K562 (cell line): ENCODE results near the gene TSEN34. TPM values are rescaled to one million over a fixed set of nuclear protein-coding genes. Genes with fewer than 3 reads are reported as not detected.

ENCODE experiments used
- ATF4 ChIP-seq: fragments of 450-650 bp; formaldehyde crosslinking; IDR thresholded peaks from 2 replicates; pipeline ENCODE4 v1.4.0; 2022; ENCODE audit warnings: mild to moderate bottlenecking, moderate library complexity
- CBX1 ChIP-seq: sonication (generic); IDR thresholded peaks from 2 replicates; pipeline ENCODE4 v1.6.1; 2016; ENCODE audit warnings: antibody characterized with exemption, low read depth, mild to moderate bottlenecking
- CHCHD3 ChIP-seq: fragments of 250-450 bp; sonication (Bioruptor Pico); IDR thresholded peaks from 2 replicates; pipeline ENCODE4 v2.1.2; 2022; ENCODE audit warnings: mild to moderate bottlenecking
- DMBX1 ChIP-seq: fragments of 250-450 bp; sonication (Bioruptor Pico); IDR thresholded peaks from 2 replicates; pipeline ENCODE4 v1.8.0; 2022; ENCODE audit warnings: inconsistent platforms, mild to moderate bottlenecking, moderate library complexity, borderline replicate concordance
- E2F8 ChIP-seq: fragments of 450-650 bp; IDR thresholded peaks from 2 replicates; pipeline ENCODE4 v1.7.1; 2018; ENCODE audit warnings: mild to moderate bottlenecking, low read depth; ENCODE audit not compliant: partially characterized antibody
- ETV1 ChIP-seq: fragments of 450-650 bp; conservative IDR thresholded peaks from 2 replicates; pipeline ENCODE4 v1.6.1; 2016; ENCODE audit warnings: missing genetic modification characterization, control low read depth, low read depth, missing compliant biosample characterization
- FOXA1 ChIP-seq: fragments of 450-650 bp; IDR thresholded peaks from 2 replicates; pipeline ENCODE4 v1.6.1; 2016; ENCODE audit warnings: mild to moderate bottlenecking, borderline replicate concordance
- HDAC1 ChIP-seq, 2 experiments: fragments of 450-650 bp; IDR thresholded peaks; 2 replicates each; pipeline ENCODE4 v1.6.1; 2016 to 2017; ENCODE audit warnings: inconsistent platforms in 1 of 2, mild to moderate bottlenecking in 1 of 2, moderate library complexity in 1 of 2
- HDAC6 ChIP-seq: IDR thresholded peaks from 2 replicates; pipeline ENCODE4 v1.6.1; 2012; ENCODE audit warnings: low read depth, mild to moderate bottlenecking, control low read depth, inconsistent platforms, low read length, moderate library complexity
- HIVEP1 ChIP-seq: fragments of 250-450 bp; sonication (Bioruptor Pico); IDR thresholded peaks from 2 replicates; pipeline ENCODE4 v1.4.0; 2020; ENCODE audit warnings: mild to moderate bottlenecking
- HNRNPK ChIP-seq: fragments of 200-400 bp; formaldehyde crosslinking; IDR thresholded peaks from one replicate; pipeline ENCODE4 v1.6.1; 2018; ENCODE audit warnings: mild to moderate bottlenecking, low read depth, low read length; ENCODE audit not compliant: poor library complexity, severe bottlenecking
- KAT2B ChIP-seq: IDR thresholded peaks from one replicate; pipeline ENCODE4 v1.6.1; 2012; ENCODE audit warnings: low read depth, mild to moderate bottlenecking, control low read depth, inconsistent platforms, low read length, moderate library complexity
- KDM5B ChIP-seq: fragments of 200-600 bp; sonication (generic); IDR thresholded peaks from 2 replicates; pipeline ENCODE4 v1.6.1; 2012; ENCODE audit warnings: low read depth, mild to moderate bottlenecking, moderate library complexity, low read length, control low read depth, inconsistent platforms; ENCODE audit not compliant: insufficient replicate concordance
- MCM3 ChIP-seq: fragments of 450-650 bp; IDR thresholded peaks from 2 replicates; pipeline ENCODE4 v1.6.1; 2016
- NR3C1 ChIP-seq: sonication (generic); formaldehyde crosslinking; IDR thresholded peaks from 2 replicates; pipeline ENCODE4 v1.8.1; 2022; ENCODE audit warnings: missing genetic modification reagents
- PHF8 ChIP-seq: fragments of 200-600 bp; sonication (generic); IDR thresholded peaks from 2 replicates; pipeline ENCODE4 v1.6.1; 2012; ENCODE audit warnings: mixed run types, mild to moderate bottlenecking, inconsistent platforms, low read length, moderate library complexity, borderline replicate concordance
- SIN3A ChIP-seq, 2 experiments: fragments of 150-350 bp in 1 of 2; IDR thresholded peaks; 2 replicates each; pipeline ENCODE4 v1.6.1; 2011 to 2016; ENCODE audit warnings: borderline replicate concordance in 2 of 2, low read depth in 2 of 2, low read length in 2 of 2, mild to moderate bottlenecking in 2 of 2, moderate library complexity in 2 of 2; ENCODE audit not compliant: control insufficient read depth in 1 of 2
- SP1 ChIP-seq: sonication (generic); formaldehyde crosslinking; IDR thresholded peaks from 2 replicates; pipeline ENCODE4 v1.8.1; 2022; ENCODE audit warnings: mild to moderate bottlenecking, missing genetic modification reagents
- STAT5A ChIP-seq: IDR thresholded peaks from 2 replicates; pipeline ENCODE4 v1.6.1; 2012; ENCODE audit warnings: low read length, inconsistent platforms, borderline replicate concordance
- ZBTB12 ChIP-seq: fragments of 250-450 bp; sonication (Bioruptor Pico); IDR thresholded peaks from 2 replicates; pipeline ENCODE4 v1.4.0; 2020
- ZBTB7A ChIP-seq: IDR thresholded peaks from 2 replicates; pipeline ENCODE4 v1.6.1; 2011; ENCODE audit warnings: low read depth, mild to moderate bottlenecking, low read length, moderate library complexity, borderline replicate concordance; ENCODE audit not compliant: control insufficient read depth
- ZNF253 ChIP-seq: fragments of 250-450 bp; sonication (Bioruptor Pico); conservative IDR thresholded peaks from 2 replicates; pipeline ENCODE4 v1.6.1; 2021; ENCODE audit warnings: mild to moderate bottlenecking
- ZNF324 ChIP-seq: fragments of 250-450 bp; sonication (Bioruptor Pico); IDR thresholded peaks from 2 replicates; pipeline ENCODE4 v1.4.0; 2020; ENCODE audit warnings: mild to moderate bottlenecking
- ZNF347 ChIP-seq: fragments of 450-650 bp; formaldehyde crosslinking; IDR thresholded peaks from 2 replicates; pipeline ENCODE4 v1.4.0; 2020; ENCODE audit warnings: low read depth, mild to moderate bottlenecking, moderate library complexity
- ZNF384 ChIP-seq: IDR thresholded peaks from 2 replicates; pipeline ENCODE4 v1.6.1; 2012; ENCODE audit warnings: low read depth, low read length, improper control_type of control experiment
- polyA plus RNA-seq, 8 experiments: library from polyadenylated mRNA; depleted of rRNA in 4 of 8; stranded (reverse) in 5 of 8; unstranded in 3 of 8; fragments of >200 nt; fragmentation: Nextera tagmentation in 2 of 8; fragmentation: Illumina TruSeq in 1 of 8; extraction: Ambion mirVana in 2 of 8; extraction: Trizol in 1 of 8; gene quantifications; 2 replicates each; pipeline versions ENCODE4 v1.2.1 to v1.2.3, GENCODE V29; 2011 to 2014; ENCODE audit warnings: inconsistent platforms in 1 of 8, missing spikeins in 1 of 8
- total RNA-seq, 7 experiments: library from RNA; depleted of rRNA in 6 of 7; stranded (reverse); fragments of >200 nt in 6 of 7; fragmentation: Illumina TruSeq in 2 of 7; extraction: Trizol in 2 of 7; gene quantifications; 2 replicates each; pipeline versions ENCODE4 v1.2.1 to v1.2.3, GENCODE V29; 2011 to 2021; ENCODE audit warnings: low replicate concordance in 1 of 7

TSEN34 gene
- total and polyA plus RNA-seq, 9 of the 15 experiments (the other 6 are each of a cell fraction or from before 2014, with no cell fraction given) = 3.1 to 57.6 (median 29.5) TPM

- TF ChIP-seq KAT2B = no peak
- no peak for TF ChIP-seq CHCHD3 (CRISPR knock-in tag)
- no peak for TF ChIP-seq ZNF347 (CRISPR knock-in tag)
- peak; percentile 55 for TF ChIP-seq KDM5B
- no peak for TF ChIP-seq ZNF384
- no peak for TF ChIP-seq ATF4
- no peak for TF ChIP-seq HDAC6
- no peak for TF ChIP-seq HIVEP1 (CRISPR knock-in tag)
- TF ChIP-seq SP1 (CRISPR knock-in tag) = peak; percentile 60; the same call in 1 of the 2 replicates
- TF ChIP-seq FOXA1 = no peak
- TF ChIP-seq DMBX1 = no peak
- no peak for TF ChIP-seq MCM3
- TF ChIP-seq ZNF253 (CRISPR knock-in tag) = no peak
- no peak for TF ChIP-seq ETV1 (tag)
- no peak for TF ChIP-seq ZNF324
- peak; percentile 34; the same call in 1 of the 2 replicates for TF ChIP-seq STAT5A
- TF ChIP-seq PHF8 = peak; percentile 26; the same call in 1 of the 2 replicates
- TF ChIP-seq HNRNPK = no peak
- peak in 1 of 2 experiments; percentile 98; a peak in 2 of 4 replicates for TF ChIP-seq HDAC1 (IDR thresholded peaks at IDR 0.05)
- TF ChIP-seq E2F8 = no peak
- no peak for TF ChIP-seq NR3C1
- no peak for TF ChIP-seq ZBTB12 (CRISPR knock-in tag)
- TF ChIP-seq ZBTB7A = 0 out of 2 replicates have a peak, but pooled peaks have one; percentile 9
- peak; percentile 86 to 91; a peak in 3 of 4 replicates for TF ChIP-seq SIN3A (IDR thresholded peaks at IDR 0.05; ENCODE audit: borderline replicate concordance in 2 of 2, control insufficient read depth in 1 of 2, low read depth in 2 of 2, low read length in 2 of 2)
- TF ChIP-seq CBX1 = no peak
These were observed 28.8 kb upstream of the TSEN34 start (continued) for GRCh38 chr19:54162241-54162805.
